Measurements from ENCODE around the gene SRCIN1.

DNA sequence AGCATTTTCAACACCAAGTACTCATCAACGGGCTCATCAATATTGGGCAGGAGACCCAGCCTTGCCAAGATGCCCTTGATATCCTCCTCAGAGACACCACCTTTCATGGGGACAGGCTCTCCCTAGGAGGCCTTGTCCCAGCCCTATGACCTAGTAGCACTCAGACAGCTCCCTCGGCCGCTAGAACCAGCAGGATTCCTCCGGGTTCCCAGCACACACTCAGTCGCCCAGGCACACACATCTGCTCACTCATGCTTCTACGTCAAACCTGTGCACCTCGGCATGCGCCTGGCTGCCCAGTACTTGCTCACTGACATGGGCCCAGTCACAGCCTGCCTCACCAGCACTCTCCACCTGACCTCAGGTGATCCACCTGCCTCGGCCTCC, 17.0 kb downstream of the SRCIN1 start:
- TF ChIP-seq, protein P1, sequence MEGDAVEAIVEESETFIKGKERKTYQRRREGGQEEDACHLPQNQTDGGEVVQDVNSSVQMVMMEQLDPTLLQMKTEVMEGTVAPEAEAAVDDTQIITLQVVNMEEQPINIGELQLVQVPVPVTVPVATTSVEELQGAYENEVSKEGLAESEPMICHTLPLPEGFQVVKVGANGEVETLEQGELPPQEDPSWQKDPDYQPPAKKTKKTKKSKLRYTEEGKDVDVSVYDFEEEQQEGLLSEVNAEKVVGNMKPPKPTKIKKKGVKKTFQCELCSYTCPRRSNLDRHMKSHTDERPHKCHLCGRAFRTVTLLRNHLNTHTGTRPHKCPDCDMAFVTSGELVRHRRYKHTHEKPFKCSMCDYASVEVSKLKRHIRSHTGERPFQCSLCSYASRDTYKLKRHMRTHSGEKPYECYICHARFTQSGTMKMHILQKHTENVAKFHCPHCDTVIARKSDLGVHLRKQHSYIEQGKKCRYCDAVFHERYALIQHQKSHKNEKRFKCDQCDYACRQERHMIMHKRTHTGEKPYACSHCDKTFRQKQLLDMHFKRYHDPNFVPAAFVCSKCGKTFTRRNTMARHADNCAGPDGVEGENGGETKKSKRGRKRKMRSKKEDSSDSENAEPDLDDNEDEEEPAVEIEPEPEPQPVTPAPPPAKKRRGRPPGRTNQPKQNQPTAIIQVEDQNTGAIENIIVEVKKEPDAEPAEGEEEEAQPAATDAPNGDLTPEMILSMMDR (IDR thresholded peaks at IDR 0.05) = no peak
- TF ChIP-seq POLR2A (IDR thresholded peaks at IDR 0.05) = no peak
- no peak for TF ChIP-seq POLR2AphosphoS5 (IDR thresholded peaks at IDR 0.05)
- TF ChIP-seq EP300 (IDR thresholded peaks at IDR 0.05) = no peak
